Measurements from ENCODE around the gene CD80. TPM values are rescaled to one million over a fixed set of nuclear protein-coding genes. Genes with fewer than 3 reads are reported as not detected.

Gene CD80
- polyA plus RNA-seq, 1 of the 3 experiments (the other 2 are of a cell fraction): not detected

- Histone ChIP-seq H3K9me3 (no peaks in the 10 kb centered on the region), H3K4me2 (no peak overlapping the region), H2AFZ (ENCODE audit: low read depth) (no peak overlapping the region), H3K27ac (ENCODE audit: low read depth in 2 of 2, low read length in 1 of 2) (no peak overlapping the region), H3K9me2 (no peaks in the 10 kb centered on the region), H3K4me3 (ENCODE audit: low read depth in 2 of 2, low read length in 1 of 2) (no peak overlapping the region), H4K20me1 (ENCODE audit: insufficient read depth) (no peaks in the 10 kb centered on the region), H3K9ac (no peak overlapping the region), H3K36me3 (replicated peaks in 1 of 2; ENCODE audit: control insufficient read depth in 1 of 2, insufficient read depth in 2 of 2, low read length in 1 of 2) (no peaks in the 10 kb centered on the region), H3K79me2 (ENCODE audit: insufficient read depth) (no peaks in the 10 kb centered on the region), H3K4me1 (ENCODE audit: control insufficient read depth in 1 of 2, insufficient read depth in 2 of 2, low read depth in 1 of 2, low read length in 1 of 2) (no peaks in the 10 kb centered on the region), H3F3A (replicated peaks; ENCODE audit: insufficient read depth) (no peaks in the 10 kb centered on the region), H3K27me3 (ENCODE audit: insufficient read depth) (no peaks in the 10 kb centered on the region)
- ChIA-PET POLR2A (no interaction called here), CTCF (interaction anchor here (1.6 kb wide), 1 partner anchor 47 kb away, joined by 3 read pairs; no protein-coding TSS in a partner anchor)
- DNase-seq: no peak
- 80% methylated on average over 3 of the region's 3 CpGs for WGBS (ENCODE audit: low lambda C conversion rate)
- TF ChIP-seq SIN3A (IDR thresholded peaks at IDR 0.05; ENCODE audit: borderline replicate concordance, low read depth, low read length) (no peak), FOSL2 (IDR thresholded peaks at IDR 0.05; ENCODE audit: borderline replicate concordance, low read depth) (no peak), RAD21 (IDR thresholded peaks at IDR 0.05; ENCODE audit: low read length) (no peak), MEF2A (IDR thresholded peaks at IDR 0.05; ENCODE audit: borderline replicate concordance, low read depth) (no peak), FOXJ3 (CRISPR knock-in tag; IDR thresholded peaks at IDR 0.05) (no peak), RXRA (IDR thresholded peaks at IDR 0.05; ENCODE audit: borderline replicate concordance, low read depth) (no peak)
Measured at GRCh38 chr3:119586733-119587172, 27.3 kb upstream of the CD80 start.

- Histone ChIP-seq H3K4me1 (ENCODE audit: control insufficient read depth in 1 of 2, insufficient read depth in 2 of 2, low read depth in 1 of 2, low read length in 1 of 2) (no peaks in the 10 kb centered on the region), H3K79me2 (ENCODE audit: insufficient read depth) (no peaks in the 10 kb centered on the region), H3K4me2 (no peak overlapping the region), H3K36me3 (replicated peaks in 1 of 2; ENCODE audit: control insufficient read depth in 1 of 2, insufficient read depth in 2 of 2, low read length in 1 of 2) (no peaks in the 10 kb centered on the region), H3K27me3 (ENCODE audit: insufficient read depth) (no peaks in the 10 kb centered on the region), H3K9me3 (no peaks in the 10 kb centered on the region), H3K4me3 (ENCODE audit: low read depth in 2 of 2, low read length in 1 of 2) (no peak overlapping the region), H3F3A (replicated peaks; ENCODE audit: insufficient read depth) (no peaks in the 10 kb centered on the region), H3K27ac (ENCODE audit: low read depth in 2 of 2, low read length in 1 of 2) (no peak overlapping the region), H2AFZ (ENCODE audit: low read depth) (peak overlapping the region; percentile 37; the same call in 1 of the 2 replicates), H3K9ac (no peak overlapping the region), H3K9me2 (no peaks in the 10 kb centered on the region), H4K20me1 (ENCODE audit: insufficient read depth) (no peaks in the 10 kb centered on the region)
- ChIA-PET POLR2A (no interaction called here), CTCF (interaction anchor here (1.0 to 1.6 kb wide), 2 partner anchors 10 to 47 kb away, joined by 3 read pairs; no protein-coding TSS in a partner anchor)
- TF ChIP-seq NFIC (IDR thresholded peaks at IDR 0.05; ENCODE audit: borderline replicate concordance): 0 out of 2 replicates have a peak, but pooled peaks have one; percentile 6
- TF ChIP-seq FOSL2 (IDR thresholded peaks at IDR 0.05; ENCODE audit: borderline replicate concordance, low read depth): peak; percentile 21; the same call in 1 of the 2 replicates
- TF ChIP-seq MXI1 (IDR thresholded peaks at IDR 0.05; ENCODE audit: low read depth, low read length): no peak
- no peak for TF ChIP-seq TAF1 (IDR thresholded peaks at IDR 0.05; ENCODE audit: borderline replicate concordance, low read depth, low read length)
- 85% methylated on average over 5 of the region's 11 CpGs for WGBS (ENCODE audit: low lambda C conversion rate)
- DNase-seq: no peak
Measured at GRCh38 chr3:119585856-119586570, 26.6 kb upstream of the CD80 start.

- Histone ChIP-seq H3K9me3 (no peaks in the 10 kb centered on the region), H3F3A (replicated peaks; ENCODE audit: insufficient read depth) (no peaks in the 10 kb centered on the region), H2AFZ (ENCODE audit: low read depth) (0 out of 2 replicates have a peak overlapping the region, but pooled peaks have one; percentile 37), H3K4me3 (ENCODE audit: low read depth in 2 of 2, low read length in 1 of 2) (no peak overlapping the region), H3K9me2 (no peaks in the 10 kb centered on the region), H3K79me2 (ENCODE audit: insufficient read depth) (no peaks in the 10 kb centered on the region), H3K27me3 (ENCODE audit: insufficient read depth) (no peaks in the 10 kb centered on the region), H4K20me1 (ENCODE audit: insufficient read depth) (no peaks in the 10 kb centered on the region), H3K4me1 (ENCODE audit: control insufficient read depth in 1 of 2, insufficient read depth in 2 of 2, low read depth in 1 of 2, low read length in 1 of 2) (no peaks in the 10 kb centered on the region; a peak in 1 of 4 replicates), H3K4me2 (no peak overlapping the region), H3K9ac (no peak overlapping the region), H3K36me3 (replicated peaks in 1 of 2; ENCODE audit: control insufficient read depth in 1 of 2, insufficient read depth in 2 of 2, low read length in 1 of 2) (no peaks in the 10 kb centered on the region), H3K27ac (ENCODE audit: low read depth in 2 of 2, low read length in 1 of 2) (no peak overlapping the region)
- ChIA-PET CTCF (interaction anchor here (0.8 to 1.6 kb wide), 3 partner anchors 11 to 66 kb away, joined by 3 read pairs; no protein-coding TSS in a partner anchor), POLR2A (no interaction called here)
- WGBS (ENCODE audit: low lambda C conversion rate): 93% methylated on average over 10 of the region's 10 CpGs
- DNase-seq: no peak
- no peak for TF ChIP-seq EP300 (IDR thresholded peaks at IDR 0.05; ENCODE audit: borderline replicate concordance in 1 of 2, low read depth in 1 of 2, low read length in 1 of 2)
- no peak for TF ChIP-seq RCOR1 (IDR thresholded peaks at IDR 0.05; ENCODE audit: low read length)
- no peak for TF ChIP-seq CHD2 (IDR thresholded peaks at IDR 0.05; ENCODE audit: low read length, partially characterized antibody)
Measured at GRCh38 chr3:119585208-119585607, 25.8 kb upstream of the CD80 start.

Data from SK-N-SH (cell line).